ENCODE measurements around the gene LHX5.

- no peak for TF ChIP-seq CTCF (conservative IDR thresholded peaks at IDR 0.05; ENCODE audit: low read depth, low read length)
- no peak for TF ChIP-seq EZH2 (IDR thresholded peaks at IDR 0.05; ENCODE audit: borderline replicate concordance, low read depth, low read length, poor library complexity, severe bottlenecking)
Measured at GRCh38 chr12:113479216-113479589, 7.5 kb upstream of the LHX5 start.
